Endodermal cell (in vitro differentiated cells): ENCODE measurements around the gene LRP3. TPM values are rescaled to one million over a fixed set of nuclear protein-coding genes. Genes with fewer than 3 reads are reported as not detected.

Source experiments
- DNase-seq: peaks from one replicate; pipeline ENCODE4 v3.0.0-alpha.2; 2017
- H3K27ac ChIP-seq: 2 replicates; pipeline ENCODE4 v1.5.1; 2013; ENCODE audit warnings: mild to moderate bottlenecking, low read depth, low read length, moderate library complexity
- H3K27me3 ChIP-seq: 2 replicates; pipeline ENCODE4 v1.6.1; 2013; ENCODE audit warnings: mild to moderate bottlenecking, low read length, moderate library complexity; ENCODE audit not compliant: insufficient read depth, control insufficient read depth, poor library complexity, severe bottlenecking
- H3K36me3 ChIP-seq: 2 replicates; pipeline ENCODE4 v1.7.0; 2013; ENCODE audit warnings: mild to moderate bottlenecking, low read length, moderate library complexity; ENCODE audit not compliant: control insufficient read depth, insufficient read depth
- H3K4me1 ChIP-seq: one replicate; pipeline ENCODE4 v1.7.0; 2013; ENCODE audit warnings: low read length; ENCODE audit not compliant: control insufficient read depth, insufficient read depth
- H3K4me3 ChIP-seq: 2 replicates; pipeline ENCODE4 v1.5.1; 2013; ENCODE audit warnings: mild to moderate bottlenecking, low read length, moderate library complexity
- H3K9ac ChIP-seq: 2 replicates; pipeline ENCODE4 v1.6.1; 2013; ENCODE audit warnings: mild to moderate bottlenecking, low read length, moderate library complexity; ENCODE audit not compliant: poor library complexity, severe bottlenecking; ENCODE audit errors: extremely low read depth
- H3K9me3 ChIP-seq: 2 replicates; pipeline ENCODE4 v1.6.1; 2013; ENCODE audit warnings: mild to moderate bottlenecking, low read length, moderate library complexity; ENCODE audit not compliant: control insufficient read depth
- H3K27ac Mint-ChIP-seq: 2 replicates; pipeline ENCODE4 v1.8.0; 2020; ENCODE audit warnings: mixed read lengths
- H3K27me3 Mint-ChIP-seq: 2 replicates; pipeline ENCODE4 v1.8.0; 2021; ENCODE audit warnings: mild to moderate bottlenecking, mixed read lengths; ENCODE audit not compliant: insufficient read depth
- H3K36me3 Mint-ChIP-seq: 2 replicates; pipeline ENCODE4 v1.8.0; 2020; ENCODE audit warnings: low read depth, mixed read lengths
- H3K4me1 Mint-ChIP-seq: 2 replicates; pipeline ENCODE4 v1.8.0; 2020; ENCODE audit warnings: mixed read lengths
- H3K4me3 Mint-ChIP-seq: 2 replicates; pipeline ENCODE4 v1.8.0; 2020; ENCODE audit warnings: mild to moderate bottlenecking, moderate library complexity, mixed read lengths
- H3K9me3 Mint-ChIP-seq: 2 replicates; pipeline ENCODE4 v1.8.0; 2020; ENCODE audit warnings: mild to moderate bottlenecking, mixed read lengths
- CTCF ChIP-seq: fragments of 200-600 bp; sonication (generic); conservative IDR thresholded peaks from 2 replicates; pipeline ENCODE4 v1.5.0; 2021; ENCODE audit warnings: antibody characterized with exemption, mild to moderate bottlenecking
- WGBS, 2 experiments: methylation state at CpG; one replicate each; pipeline versions ENCODE4 v1.1.5 to v1.1.7; 2013; ENCODE audit warnings: missing lambda C conversion rate in 2 of 2, mixed read lengths in 1 of 2; ENCODE audit not compliant: insufficient coverage in 1 of 2, insufficient read length in 1 of 2; 5-methylcytosine and 5-hydroxymethylcytosine counted together
- total RNA-seq, 2 donors: library from RNA; stranded (reverse); fragmentation: NEBNext Ultra II Directional in 1 of 2; extraction: Animal tissue kit (Norgen Biotek cat#: 25700) in 1 of 2; gene quantifications; 2 replicates in 1 of 2; 3 replicates in 1 of 2; pipeline ENCODE4 v1.2.1, GENCODE V29; 2021

LRP3 gene
- total RNA-seq, 2 donors from 2014 or later = 21.2 to 34.4 TPM

- Histone ChIP-seq H3K4me3 (no peak overlapping the region), H3K4me1 (no peaks in the 10 kb centered on the region), H3K36me3 (no peaks in the 10 kb centered on the region), H3K9ac (no peak overlapping the region), H3K9me3 (peaks cover 24% of the 10 kb centered on the region), H3K27me3 (peaks cover 19% of the 10 kb centered on the region), H3K27ac (no peak overlapping the region)
- DNase-seq = no peak
- H3K4me3 Mint-ChIP-seq = no peak overlapping the region
- 90 to 91% methylated on average over 4 of the region's 5 CpGs for whole genome bisulfite sequencing, 2 experiments
- no peaks in the 10 kb centered on the region for H3K4me1 Mint-ChIP-seq
- H3K36me3 Mint-ChIP-seq = no peaks in the 10 kb centered on the region
- peaks cover 17% of the 10 kb centered on the region for H3K9me3 Mint-ChIP-seq
- H3K27ac Mint-ChIP-seq = no peak overlapping the region
- peaks cover 42% of the 10 kb centered on the region for H3K27me3 Mint-ChIP-seq
- no peak for TF ChIP-seq CTCF
These were observed 37.4 kb downstream of the LRP3 start for GRCh38 chr19:33231511-33231910.

- H3K27me3 Mint-ChIP-seq = peaks cover 33% of the 10 kb centered on the region
- peaks cover 10% of the 10 kb centered on the region for H3K9me3 Mint-ChIP-seq
- H3K27ac Mint-ChIP-seq = no peak overlapping the region
- H3K27ac ChIP-seq = no peak overlapping the region
- peaks cover 9% of the 10 kb centered on the region for H3K27me3 ChIP-seq
- H3K4me1 Mint-ChIP-seq = no peaks in the 10 kb centered on the region
- no peak for DNase-seq
- no peaks in the 10 kb centered on the region for H3K4me1 ChIP-seq
- no peaks in the 10 kb centered on the region for H3K36me3 ChIP-seq
- no peaks in the 10 kb centered on the region for H3K36me3 Mint-ChIP-seq
- H3K9me3 ChIP-seq = peaks cover 20% of the 10 kb centered on the region
- no peak for TF ChIP-seq CTCF
- WGBS, 2 experiments = 76 to 85% methylated on average over 4 to 12 of the region's 12 CpGs
- no peak overlapping the region for H3K4me3 Mint-ChIP-seq
- H3K9ac ChIP-seq = no peak overlapping the region
- H3K4me3 ChIP-seq = no peak overlapping the region
These were observed 38.5 kb downstream of the LRP3 start for GRCh38 chr19:33232656-33233055.

- TF ChIP-seq CTCF = no peak
- Mint-ChIP-seq H3K4me1 (no peaks in the 10 kb centered on the region), H3K9me3 (peaks cover 6% of the 10 kb centered on the region), H3K27ac (no peak overlapping the region), H3K27me3 (peaks cover 28% of the 10 kb centered on the region), H3K36me3 (no peaks in the 10 kb centered on the region), H3K4me3 (no peak overlapping the region)
- Histone ChIP-seq H3K27ac (no peak overlapping the region), H3K27me3 (peaks cover 2% of the 10 kb centered on the region), H3K4me1 (no peaks in the 10 kb centered on the region), H3K4me3 (no peak overlapping the region), H3K9ac (no peak overlapping the region), H3K36me3 (no peaks in the 10 kb centered on the region), H3K9me3 (peaks cover 14% of the 10 kb centered on the region)
- DNase-seq = no peak
- WGBS, 2 experiments = 90 to 96% methylated on average over 5 to 9 of the region's 9 CpGs
These were observed 39.1 kb downstream of the LRP3 start for GRCh38 chr19:33233056-33233873.
